Fibroblast of pulmonary artery (primary cell): Measurements from ENCODE around the gene ERVV-1.
"Not testable (repeated sequence)": the region's sequence is repeated elsewhere in the genome, so short reads cannot be mapped to it uniquely, and the experiment has no call there.

ENCODE experiments used
- DNase-seq: peaks from one replicate; pipeline ENCODE4 v3.0.0-alpha.2; 2010; ENCODE audit warnings: low read depth
- H3K4me3 ChIP-seq: replicated peaks from 2 replicates; pipeline ENCODE4 v1.5.1; 2011; ENCODE audit warnings: low read depth, mild to moderate bottlenecking, control low read depth, low read length, moderate library complexity
- CTCF ChIP-seq: IDR thresholded peaks from 2 replicates; pipeline ENCODE4 v1.5.1; 2011; ENCODE audit warnings: mild to moderate bottlenecking, control low read depth, low read length, inconsistent platforms; ENCODE audit errors: missing control alignments

The ERVV-1 gene

GRCh38 chr19:53013621-53014020 lies at the start of gene ERVV-1:
Gene ERVV-1 (plus strand): TSS chr19:53013921. CDS start chr19:53014091, 170 bp downstream.
- no peak for TF ChIP-seq CTCF
- DNase-seq, result no peak
- H3K4me3 ChIP-seq, result no peak within 1 kb of the TSS

GRCh38 chr19:52967772-52968171 lies 45.9 kb upstream of the ERVV-1 start:
- no peak for DNase-seq
- no peak for TF ChIP-seq CTCF
- H3K4me3 ChIP-seq, result no peak overlapping the region

GRCh38 chr19:52981329-52981728 lies 32.4 kb upstream of the ERVV-1 start:
- H3K4me3 ChIP-seq, result no peak overlapping the region
- no peak for DNase-seq
- no peak for TF ChIP-seq CTCF

GRCh38 chr19:52983167-52983566 lies 30.6 kb upstream of the ERVV-1 start:
- DNase-seq, result not testable (repeated sequence)

GRCh38 chr19:52987221-52987620 lies 26.5 kb upstream of the ERVV-1 start:
- TF ChIP-seq CTCF, result no peak
- no peak for DNase-seq
- no peak overlapping the region for H3K4me3 ChIP-seq

More at GRCh38 chr19:52983167-52983566, 30.6 kb upstream of the ERVV-1 start:
- H3K4me3 ChIP-seq, result not testable (repeated sequence)

- no peak for TF ChIP-seq CTCF
- no peak for DNase-seq
- no peak overlapping the region for H3K4me3 ChIP-seq
Measured at GRCh38 chr19:52988506-52988905, 25.2 kb upstream of the ERVV-1 start.

GRCh38 chr19:52990759-52991418 lies 22.8 kb upstream of the ERVV-1 start:
- TF ChIP-seq CTCF, result no peak
- H3K4me3 ChIP-seq, result no peak overlapping the region

More at GRCh38 chr19:52990759-52991418, 22.8 kb upstream of the ERVV-1 start:
- DNase-seq, result no peak
